ENCODE results near the gene MAML3. TPM values are rescaled to one million over a fixed set of nuclear protein-coding genes. Genes with fewer than 3 reads are reported as not detected.

MAML3 gene
- polyA plus RNA-seq, 4 donors = 1.4 to 10.3 (median 3.4) TPM

DNA sequence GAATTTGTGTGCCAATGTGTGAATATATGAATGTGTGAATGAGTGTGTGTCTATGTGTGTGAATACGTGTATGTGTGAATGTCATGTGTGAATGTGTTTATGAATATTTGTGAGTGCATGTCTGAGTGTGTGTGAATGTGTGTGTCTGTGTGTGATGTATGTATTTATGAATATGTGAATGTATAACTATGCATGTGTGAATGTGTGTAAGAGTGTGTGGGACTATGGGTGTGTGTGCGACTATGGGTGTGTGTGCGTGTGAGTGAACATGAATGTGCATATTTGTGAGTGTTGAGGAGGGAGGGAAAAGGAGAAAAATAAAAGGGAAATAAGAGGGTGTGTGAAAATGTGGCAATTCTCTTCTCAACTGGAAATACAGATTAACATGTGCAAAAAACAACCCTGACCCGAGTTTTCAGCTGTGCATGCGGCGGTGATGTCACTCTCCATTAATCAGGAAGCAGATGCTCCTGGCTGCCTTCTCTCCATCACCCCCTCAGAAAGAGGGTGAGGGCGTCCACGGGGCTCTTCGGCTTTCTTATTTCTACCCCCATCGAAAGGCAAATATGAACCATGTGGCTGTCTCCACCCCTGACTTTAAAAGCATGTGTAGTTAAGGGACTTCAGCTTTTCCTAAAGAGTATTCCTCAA is 219.8 kb downstream of the MAML3 start:
- FAIRE-seq (no peak), DNase-seq (no peak)
- Histone ChIP-seq H3K4me1 (ENCODE audit: control insufficient read depth in 3 of 3, insufficient read depth in 2 of 3, low read depth in 1 of 3, low read length in 2 of 3) (peaks cover 0 to 2% (median 0%) of the 10 kb centered on the region in 3 donors), H3K36me3 (ENCODE audit: control insufficient read depth in 3 of 3, insufficient read depth in 2 of 3, low read depth in 1 of 3, low read length in 3 of 3) (no peaks in the 10 kb centered on the region), H3K9me3 (ENCODE audit: control insufficient read depth in 2 of 2, insufficient read depth in 1 of 2, low read depth in 1 of 2, low read length in 1 of 2) (no peaks in the 10 kb centered on the region), H3K4me3 (ENCODE audit: low read depth in 1 of 3, low read length in 3 of 3) (no peak overlapping the region), H3K27ac (ENCODE audit: low read depth in 1 of 3, low read length in 2 of 3) (peak overlapping the region in 1 of 3 donors; percentile 26), H3K27me3 (ENCODE audit: control insufficient read depth in 3 of 3, insufficient read depth in 3 of 3, low read length in 3 of 3) (no peaks in the 10 kb centered on the region)
- WGBS, 3 donors = 70 to 93% (median 81%) methylated on average over 10 of the region's 10 CpGs

GRCh38 chr4:139933541-139933940 is 220.4 kb downstream of the MAML3 start:
- H3K9me3 ChIP-seq (ENCODE audit: control insufficient read depth in 2 of 2, insufficient read depth in 1 of 2, low read depth in 1 of 2, low read length in 1 of 2) = no peaks in the 10 kb centered on the region
- DNase-seq (peak; percentile 23 to 79), FAIRE-seq (no peak)
- peaks cover 0 to 2% (median 0%) of the 10 kb centered on the region in 3 donors for H3K4me1 ChIP-seq (ENCODE audit: control insufficient read depth in 3 of 3, insufficient read depth in 2 of 3, low read depth in 1 of 3, low read length in 2 of 3)
- H3K4me3 ChIP-seq (ENCODE audit: low read depth in 1 of 3, low read length in 3 of 3) = no peak overlapping the region
- no peak overlapping the region for H3K27ac ChIP-seq (ENCODE audit: low read depth in 1 of 3, low read length in 2 of 3)
- H3K27me3 ChIP-seq (ENCODE audit: control insufficient read depth in 3 of 3, insufficient read depth in 3 of 3, low read length in 3 of 3) = no peaks in the 10 kb centered on the region
- no peaks in the 10 kb centered on the region for H3K36me3 ChIP-seq (ENCODE audit: control insufficient read depth in 3 of 3, insufficient read depth in 2 of 3, low read depth in 1 of 3, low read length in 3 of 3)
- WGBS, 3 donors = 22 to 63% (median 37%) methylated on average over 5 of the region's 5 CpGs

DNA sequence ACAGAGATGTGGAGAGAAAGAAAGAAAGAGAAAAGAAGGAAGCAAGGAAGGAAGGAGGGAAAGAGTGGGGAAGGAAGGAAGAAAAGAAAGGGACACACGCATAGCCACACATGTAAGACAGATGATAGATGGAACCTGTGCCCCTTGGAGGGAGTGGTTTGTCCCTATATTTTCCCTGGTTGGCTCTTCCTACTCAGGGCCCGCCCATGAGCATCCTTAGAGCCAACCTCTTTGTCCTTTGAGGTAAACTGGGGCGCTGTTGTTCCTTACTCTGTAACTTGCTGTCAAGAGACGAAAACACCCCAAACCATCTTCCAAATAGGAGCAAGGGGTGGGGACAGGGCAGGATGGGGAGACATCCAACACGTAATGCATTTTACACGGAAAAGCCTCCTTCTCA is 220.9 kb downstream of the MAML3 start:
- H3K9me3 ChIP-seq (ENCODE audit: control insufficient read depth in 2 of 2, insufficient read depth in 1 of 2, low read depth in 1 of 2, low read length in 1 of 2) = no peaks in the 10 kb centered on the region
- 89 to 99% (median 95%) methylated on average over 6 of the region's 6 CpGs for WGBS, 3 donors
- H3K4me1 ChIP-seq (ENCODE audit: control insufficient read depth in 3 of 3, insufficient read depth in 2 of 3, low read depth in 1 of 3, low read length in 2 of 3) = peaks cover 0 to 2% (median 0%) of the 10 kb centered on the region in 3 donors
- no peak overlapping the region for H3K27ac ChIP-seq (ENCODE audit: low read depth in 1 of 3, low read length in 2 of 3)
- H3K36me3 ChIP-seq (ENCODE audit: control insufficient read depth in 3 of 3, insufficient read depth in 2 of 3, low read depth in 1 of 3, low read length in 3 of 3) = no peaks in the 10 kb centered on the region
- no peaks in the 10 kb centered on the region for H3K27me3 ChIP-seq (ENCODE audit: control insufficient read depth in 3 of 3, insufficient read depth in 3 of 3, low read length in 3 of 3)
- H3K4me3 ChIP-seq (ENCODE audit: low read depth in 1 of 3, low read length in 3 of 3) = no peak overlapping the region
- no peak for DNase-seq
- FAIRE-seq = no peak

DNA sequence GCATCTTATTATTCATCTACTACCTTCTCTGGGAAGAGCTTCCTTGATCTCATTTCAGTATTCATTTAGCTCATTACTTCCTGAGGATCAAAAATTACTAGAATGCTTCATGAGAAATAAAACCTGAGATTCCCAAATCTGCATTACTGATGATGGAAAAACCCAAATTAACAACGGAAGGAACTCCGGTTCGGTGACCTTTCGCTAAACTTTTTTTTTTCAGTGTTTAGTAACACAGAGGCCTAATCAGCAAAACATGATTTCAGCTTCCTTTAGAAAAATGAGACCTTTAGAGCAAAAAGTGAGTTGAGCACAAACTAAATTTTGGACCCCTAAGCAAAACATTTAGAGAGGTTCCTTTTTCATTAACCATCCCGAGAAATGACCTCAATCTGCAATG is 229.2 kb downstream of the MAML3 start:
- FAIRE-seq (no peak), DNase-seq (no peak)
- H3K9me3 ChIP-seq (ENCODE audit: control insufficient read depth in 2 of 2, insufficient read depth in 1 of 2, low read depth in 1 of 2, low read length in 1 of 2) = no peaks in the 10 kb centered on the region
- no peaks in the 10 kb centered on the region for H3K27me3 ChIP-seq (ENCODE audit: control insufficient read depth in 3 of 3, insufficient read depth in 3 of 3, low read length in 3 of 3)
- H3K27ac ChIP-seq (ENCODE audit: low read depth in 1 of 3, low read length in 2 of 3) = no peak overlapping the region
- no peaks in the 10 kb centered on the region for H3K36me3 ChIP-seq (ENCODE audit: control insufficient read depth in 3 of 3, insufficient read depth in 2 of 3, low read depth in 1 of 3, low read length in 3 of 3)
- H3K4me3 ChIP-seq (ENCODE audit: low read depth in 1 of 3, low read length in 3 of 3) = no peak overlapping the region
- peaks cover 0 to 12% (median 0%) of the 10 kb centered on the region in 3 donors for H3K4me1 ChIP-seq (ENCODE audit: control insufficient read depth in 3 of 3, insufficient read depth in 2 of 3, low read depth in 1 of 3, low read length in 2 of 3)
- 66 to 89% (median 88%) methylated on average over 5 of the region's 5 CpGs for WGBS, 3 donors

- H3K9me3 ChIP-seq (ENCODE audit: control insufficient read depth in 2 of 2, insufficient read depth in 1 of 2, low read depth in 1 of 2, low read length in 1 of 2) = no peaks in the 10 kb centered on the region
- H3K4me3 ChIP-seq (ENCODE audit: low read depth in 1 of 3, low read length in 3 of 3) = no peak overlapping the region
- no peaks in the 10 kb centered on the region for H3K27me3 ChIP-seq (ENCODE audit: control insufficient read depth in 3 of 3, insufficient read depth in 3 of 3, low read length in 3 of 3)
- DNase-seq = no peak
- H3K27ac ChIP-seq (ENCODE audit: low read depth in 1 of 3, low read length in 2 of 3) = peak overlapping the region in 1 of 3 donors; percentile 15
- 75 to 86% (median 83%) methylated on average over 6 of the region's 6 CpGs for WGBS, 3 donors
- no peaks in the 10 kb centered on the region for H3K36me3 ChIP-seq (ENCODE audit: control insufficient read depth in 3 of 3, insufficient read depth in 2 of 3, low read depth in 1 of 3, low read length in 3 of 3)
- FAIRE-seq = no peak
- H3K4me1 ChIP-seq (ENCODE audit: control insufficient read depth in 3 of 3, insufficient read depth in 2 of 3, low read depth in 1 of 3, low read length in 2 of 3) = peaks cover 0 to 10% (median 0%) of the 10 kb centered on the region in 3 donors
These were observed 231.5 kb downstream of the MAML3 start for GRCh38 chr4:139922406-139923024.

GRCh38 chr4:139921429-139922184 is 232.4 kb downstream of the MAML3 start:
- 74 to 78% (median 76%) methylated on average over 11 of the region's 11 CpGs for WGBS, 3 donors
- Histone ChIP-seq H3K27ac (ENCODE audit: low read depth in 1 of 3, low read length in 2 of 3) (peak overlapping the region in 1 of 3 donors; percentile 15), H3K27me3 (ENCODE audit: control insufficient read depth in 3 of 3, insufficient read depth in 3 of 3, low read length in 3 of 3) (no peaks in the 10 kb centered on the region), H3K36me3 (ENCODE audit: control insufficient read depth in 3 of 3, insufficient read depth in 2 of 3, low read depth in 1 of 3, low read length in 3 of 3) (no peaks in the 10 kb centered on the region), H3K4me1 (ENCODE audit: control insufficient read depth in 3 of 3, insufficient read depth in 2 of 3, low read depth in 1 of 3, low read length in 2 of 3) (peaks cover 0 to 10% (median 2%) of the 10 kb centered on the region in 3 donors), H3K9me3 (ENCODE audit: control insufficient read depth in 2 of 2, insufficient read depth in 1 of 2, low read depth in 1 of 2, low read length in 1 of 2) (no peaks in the 10 kb centered on the region), H3K4me3 (ENCODE audit: low read depth in 1 of 3, low read length in 3 of 3) (no peak overlapping the region)
- no peak for DNase-seq
- FAIRE-seq = no peak

GRCh38 chr4:139920486-139921002 is 233.4 kb downstream of the MAML3 start:
- Histone ChIP-seq H3K27me3 (ENCODE audit: control insufficient read depth in 3 of 3, insufficient read depth in 3 of 3, low read length in 3 of 3) (no peaks in the 10 kb centered on the region), H3K36me3 (ENCODE audit: control insufficient read depth in 3 of 3, insufficient read depth in 2 of 3, low read depth in 1 of 3, low read length in 3 of 3) (no peaks in the 10 kb centered on the region), H3K4me3 (ENCODE audit: low read depth in 1 of 3, low read length in 3 of 3) (no peak overlapping the region), H3K9me3 (ENCODE audit: control insufficient read depth in 2 of 2, insufficient read depth in 1 of 2, low read depth in 1 of 2, low read length in 1 of 2) (no peaks in the 10 kb centered on the region), H3K27ac (ENCODE audit: low read depth in 1 of 3, low read length in 2 of 3) (no peak overlapping the region), H3K4me1 (ENCODE audit: control insufficient read depth in 3 of 3, insufficient read depth in 2 of 3, low read depth in 1 of 3, low read length in 2 of 3) (peaks cover 0 to 10% (median 2%) of the 10 kb centered on the region in 3 donors)
- FAIRE-seq (no peak), DNase-seq (no peak)
- 76 to 87% (median 85%) methylated on average over 3 of the region's 3 CpGs for WGBS, 3 donors

DNA sequence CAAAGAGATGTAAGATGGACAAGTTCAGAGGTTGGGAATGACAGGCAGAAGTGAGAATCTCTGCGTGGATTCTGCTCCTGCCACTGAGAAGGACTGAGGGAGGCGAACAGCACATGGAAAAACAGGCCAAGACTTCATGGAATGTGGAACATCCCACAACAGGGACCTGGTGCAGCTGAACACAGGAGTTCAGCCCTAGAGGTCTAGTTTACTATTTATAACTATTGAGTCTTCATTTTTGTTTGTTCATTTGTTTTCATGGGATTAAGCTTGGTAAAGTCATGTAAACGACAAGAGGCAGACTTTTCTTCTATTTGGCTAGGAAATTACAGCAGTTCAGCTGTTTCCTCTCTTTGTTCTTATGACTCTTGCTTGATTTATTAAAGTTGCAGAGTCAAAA is 234.5 kb downstream of the MAML3 start:
- no peak for FAIRE-seq

More for the DNA sequence above, 234.5 kb downstream of the MAML3 start:
- no peak overlapping the region for H3K4me3 ChIP-seq (ENCODE audit: low read depth in 1 of 3, low read length in 3 of 3)
- no peaks in the 10 kb centered on the region for H3K27me3 ChIP-seq (ENCODE audit: control insufficient read depth in 3 of 3, insufficient read depth in 3 of 3, low read length in 3 of 3)
- no peak for DNase-seq
- 43 to 74% (median 72%) methylated on average over 3 of the region's 3 CpGs for WGBS, 3 donors
- no peaks in the 10 kb centered on the region for H3K36me3 ChIP-seq (ENCODE audit: control insufficient read depth in 3 of 3, insufficient read depth in 2 of 3, low read depth in 1 of 3, low read length in 3 of 3)
- H3K27ac ChIP-seq (ENCODE audit: low read depth in 1 of 3, low read length in 2 of 3) = peak overlapping the region in 2 of 3 donors; percentile 7 to 28
- no peaks in the 10 kb centered on the region for H3K9me3 ChIP-seq (ENCODE audit: control insufficient read depth in 2 of 2, insufficient read depth in 1 of 2, low read depth in 1 of 2, low read length in 1 of 2)
- peaks cover 0 to 10% (median 2%) of the 10 kb centered on the region in 3 donors for H3K4me1 ChIP-seq (ENCODE audit: control insufficient read depth in 3 of 3, insufficient read depth in 2 of 3, low read depth in 1 of 3, low read length in 2 of 3)
